HG03196 (cell line): ENCODE data around the gene VILL.
A peak's percentile ranks its signal among the peaks of the same experiment; 100 is the strongest.
"Not testable (repeated sequence)": the region's sequence is repeated elsewhere in the genome, so short reads cannot be mapped to it uniquely, and the experiment has no call there.

ENCODE experiments used
- ATAC-seq: cut with Tn5 transposase; IDR thresholded peaks from one replicate; pipeline ENCODE4 v1.9.1; 2021; ENCODE audit not compliant: unreplicated experiment

The VILL gene

DNA sequence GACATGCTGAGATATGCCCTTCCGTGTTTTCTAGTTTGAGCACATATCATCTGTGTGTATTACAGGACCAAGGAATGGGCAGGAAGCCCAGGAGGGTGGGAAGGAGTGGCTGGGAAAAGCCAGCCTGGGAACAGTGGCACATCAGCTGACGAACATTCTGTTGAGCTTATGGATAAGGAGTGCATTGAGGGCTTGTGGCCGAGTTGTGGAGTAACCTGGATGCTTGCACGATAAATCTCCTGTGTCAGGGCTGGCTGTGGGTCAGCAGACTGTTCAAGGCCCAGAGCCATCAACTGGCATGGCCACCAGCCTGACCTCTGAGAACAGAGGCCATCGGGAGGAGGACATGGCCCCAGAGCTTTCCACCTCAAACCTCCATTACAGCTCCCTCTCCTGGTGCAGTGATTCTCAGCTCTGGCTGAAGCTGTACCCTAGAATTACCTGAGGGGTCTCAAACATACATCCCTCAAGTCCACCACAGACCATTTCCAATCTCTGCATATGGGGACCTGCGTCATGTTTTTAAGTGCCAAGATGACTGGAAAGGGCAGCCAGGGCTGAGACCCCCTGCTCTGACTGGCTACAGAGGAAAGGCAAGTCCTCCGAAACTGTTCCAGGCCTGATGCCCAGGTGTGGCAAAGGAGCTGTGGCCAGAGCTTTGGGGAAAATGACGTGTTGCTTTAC lies 4.8 kb upstream of the VILL start:
- ATAC-seq = no peak

DNA sequence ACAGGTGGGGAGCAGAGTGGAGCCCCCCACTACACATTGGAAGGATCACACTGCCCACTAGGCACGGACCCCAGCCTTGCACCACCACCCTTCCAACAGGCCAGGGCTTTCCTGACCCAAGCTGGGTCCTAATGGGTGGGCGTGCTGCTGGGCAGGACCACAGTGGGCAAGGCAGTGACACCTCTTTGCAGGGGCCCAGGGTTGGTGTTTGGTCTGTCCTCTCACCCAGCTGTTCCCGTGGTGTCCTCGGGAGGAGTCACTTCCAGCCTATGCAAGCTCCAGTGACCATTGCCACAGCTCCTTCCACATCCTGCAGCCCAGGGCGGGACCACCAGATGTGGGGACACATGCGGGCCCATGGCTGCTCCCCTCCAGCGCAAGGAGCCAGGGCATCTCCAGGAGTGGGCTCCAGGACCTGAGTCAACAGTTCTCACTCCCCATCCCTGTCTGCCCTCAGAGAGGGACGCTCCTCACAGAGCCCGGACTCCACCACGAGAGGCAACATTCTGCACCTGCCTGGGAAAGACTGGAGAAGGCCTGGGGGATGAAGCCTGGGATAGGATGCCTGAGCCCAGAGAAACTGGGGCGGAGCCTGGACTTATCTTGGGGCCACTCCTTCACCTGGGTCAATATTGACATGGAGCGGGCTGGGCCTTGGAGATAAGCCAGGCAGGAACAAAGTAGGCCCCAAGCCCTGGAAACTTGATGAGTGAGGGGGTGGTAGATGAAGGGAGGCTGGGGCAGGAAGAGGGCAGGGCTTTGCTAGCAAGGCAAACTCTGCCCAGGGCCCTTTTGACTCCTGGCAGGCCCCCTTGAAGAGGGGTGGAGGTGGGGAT lies 3.9 kb upstream of the VILL start:
- ATAC-seq = no peak

DNA sequence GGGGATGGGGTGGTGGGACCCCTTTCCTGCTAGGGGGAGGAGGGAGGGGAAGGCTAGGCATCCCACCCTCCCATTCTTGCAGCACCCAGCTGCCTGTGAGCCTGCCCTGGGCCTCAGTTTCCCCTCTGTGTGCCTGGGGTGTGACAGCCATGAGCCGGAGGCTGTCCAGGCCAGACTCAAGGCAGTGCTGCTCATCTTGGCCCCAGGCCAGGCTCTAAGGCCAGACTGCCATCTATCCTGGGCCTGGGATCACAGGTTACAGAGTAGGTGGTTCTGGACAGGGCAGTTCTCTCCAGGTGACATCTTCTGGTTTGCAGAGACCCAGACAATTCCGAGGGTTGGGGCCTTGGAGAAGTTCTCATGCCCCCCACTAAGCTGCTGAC lies 3.3 kb upstream of the VILL start:
- ATAC-seq = no peak

DNA sequence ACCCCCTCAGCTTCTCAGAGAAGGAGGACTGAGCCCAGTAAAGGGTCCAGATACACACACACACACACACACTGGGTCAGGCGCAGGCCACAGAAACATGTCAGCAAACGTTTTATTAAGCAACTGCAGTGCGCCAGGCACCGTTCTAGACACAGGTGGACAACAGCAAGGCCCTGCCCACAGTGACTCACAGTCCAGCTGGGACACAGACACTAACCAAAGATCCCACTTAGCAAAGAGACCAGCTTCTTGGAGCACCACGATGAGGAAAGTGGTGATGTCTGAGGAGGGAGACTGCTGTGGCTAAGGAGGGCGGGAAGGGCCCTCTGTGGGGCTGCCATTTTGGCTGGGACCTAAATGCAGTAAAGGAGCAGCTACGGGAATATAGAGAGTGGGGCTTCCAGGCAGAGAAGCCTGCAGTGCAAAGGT lies 2.8 kb upstream of the VILL start:
- no peak for ATAC-seq

DNA sequence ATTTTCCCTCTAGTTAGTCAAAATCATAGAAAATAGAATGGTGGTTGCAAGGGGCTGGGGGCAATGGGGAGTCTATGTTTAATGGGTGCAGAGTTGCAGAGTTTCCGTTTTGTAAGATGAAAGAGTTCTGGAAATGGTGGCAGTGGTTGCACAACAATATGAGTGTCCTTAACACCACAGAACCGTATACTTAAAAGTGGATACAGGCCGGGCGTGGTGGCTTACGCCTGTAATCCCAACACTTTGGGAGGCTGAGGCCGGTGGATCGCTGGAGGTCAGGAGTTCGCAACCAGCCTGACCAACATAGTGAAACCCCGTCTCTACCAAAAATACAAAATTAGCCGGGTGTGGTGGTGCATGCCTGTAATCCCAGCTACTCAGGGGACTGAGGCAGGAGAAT lies 2.2 kb upstream of the VILL start:
- not testable (repeated sequence) for ATAC-seq

DNA sequence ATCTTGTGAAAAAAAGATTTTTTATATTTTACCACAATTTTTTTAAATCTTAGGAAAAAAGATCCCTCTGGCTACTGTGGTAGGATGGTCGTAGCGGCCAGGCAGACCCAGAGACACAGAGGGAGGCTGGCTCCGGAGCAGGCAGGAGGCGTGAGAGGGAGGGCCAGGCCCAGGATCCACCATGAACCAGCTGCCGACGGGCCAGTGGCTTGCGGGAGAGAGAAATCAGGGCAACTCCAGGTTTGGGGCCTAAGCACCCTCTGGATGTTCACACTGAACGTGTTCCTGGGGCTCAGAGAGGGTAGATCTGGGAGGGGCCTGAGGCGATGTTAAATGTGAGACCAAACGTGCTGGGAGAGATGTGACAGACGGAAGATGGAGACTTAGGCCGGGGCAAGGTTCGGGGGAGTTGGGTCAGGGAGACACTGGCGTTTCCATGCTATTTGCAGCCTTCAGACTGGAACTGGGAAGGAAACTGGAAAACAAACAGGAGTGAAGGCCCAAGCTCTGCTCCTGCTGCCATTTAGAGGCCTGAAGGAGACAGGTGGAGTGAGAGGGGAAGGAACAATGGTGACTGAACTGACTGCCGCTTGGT lies 1.6 kb upstream of the VILL start:
- ATAC-seq = no peak

DNA sequence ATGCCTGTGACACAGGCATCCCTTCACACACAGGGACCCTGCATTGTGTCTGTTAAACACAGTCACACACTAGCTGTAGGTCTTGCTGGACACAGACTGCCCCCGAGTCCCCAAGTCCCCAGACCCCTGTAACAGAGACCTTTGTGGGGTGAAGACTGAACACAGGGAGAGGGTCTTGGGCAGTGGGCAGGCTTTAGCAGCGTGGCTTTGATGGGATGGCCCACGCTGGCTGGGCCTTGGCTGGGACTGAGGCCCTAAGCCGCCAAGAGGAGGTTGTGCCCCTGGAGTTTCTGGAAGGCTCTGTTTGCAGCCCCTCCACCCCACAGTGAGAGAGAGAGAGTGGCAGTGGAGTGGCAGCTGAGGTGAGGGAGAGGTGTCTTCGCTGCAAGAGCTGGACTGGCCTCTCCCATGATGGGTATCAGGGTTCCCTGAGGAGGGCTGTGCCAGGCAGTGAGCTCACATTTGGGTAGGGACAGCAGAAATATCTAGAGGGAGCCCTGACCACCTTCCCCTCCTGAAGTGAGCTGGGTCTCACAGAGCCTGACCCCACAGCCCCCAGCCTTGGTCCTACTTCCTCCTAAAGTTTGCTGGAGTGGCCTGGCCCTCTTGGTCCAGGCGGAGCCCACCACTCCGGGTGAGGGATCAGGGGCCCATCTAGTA lies 635 bp upstream of the VILL start:
- no peak for ATAC-seq

DNA sequence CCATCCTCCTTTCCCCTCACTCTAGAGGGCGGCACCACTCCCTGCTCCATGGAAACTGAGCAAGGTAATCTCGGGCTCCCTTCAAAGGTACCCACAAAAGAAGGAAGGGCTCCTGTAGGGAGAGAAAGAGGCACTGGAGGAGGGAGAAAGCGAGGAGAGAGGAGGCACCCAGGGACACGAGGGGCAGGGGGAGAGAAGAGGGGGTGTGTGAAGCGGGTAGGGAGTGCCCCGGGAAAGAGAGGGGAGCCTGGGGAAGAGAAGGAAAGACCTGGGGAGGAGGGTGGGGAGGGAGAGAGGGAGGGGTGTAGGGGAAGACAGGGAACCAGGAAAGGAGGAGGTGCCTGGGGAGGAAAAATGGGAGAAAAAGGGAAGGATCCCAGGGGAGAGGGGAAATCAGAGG lies 523 bp downstream of the VILL start:
- no peak for ATAC-seq

DNA sequence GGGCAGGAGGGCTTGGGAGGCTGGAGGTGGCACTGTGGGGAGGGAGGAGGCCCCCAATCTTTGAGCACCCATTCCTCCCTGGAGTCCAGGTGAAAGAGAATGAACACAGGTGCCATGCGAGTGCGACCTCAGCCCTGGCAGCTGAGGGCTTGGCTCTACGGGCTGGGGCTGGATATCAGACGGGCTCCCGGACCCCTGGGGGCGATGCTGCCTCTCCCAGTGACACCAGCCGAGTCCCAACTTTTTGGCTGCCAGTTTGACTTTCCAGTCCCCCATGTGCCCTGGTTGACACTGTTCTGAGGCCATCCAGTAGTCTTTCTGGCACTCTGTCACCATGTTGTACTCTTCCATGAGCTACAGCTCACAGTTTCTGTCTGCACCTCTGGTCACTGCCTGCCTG lies 1.2 kb downstream of the VILL start:
- no peak for ATAC-seq

DNA sequence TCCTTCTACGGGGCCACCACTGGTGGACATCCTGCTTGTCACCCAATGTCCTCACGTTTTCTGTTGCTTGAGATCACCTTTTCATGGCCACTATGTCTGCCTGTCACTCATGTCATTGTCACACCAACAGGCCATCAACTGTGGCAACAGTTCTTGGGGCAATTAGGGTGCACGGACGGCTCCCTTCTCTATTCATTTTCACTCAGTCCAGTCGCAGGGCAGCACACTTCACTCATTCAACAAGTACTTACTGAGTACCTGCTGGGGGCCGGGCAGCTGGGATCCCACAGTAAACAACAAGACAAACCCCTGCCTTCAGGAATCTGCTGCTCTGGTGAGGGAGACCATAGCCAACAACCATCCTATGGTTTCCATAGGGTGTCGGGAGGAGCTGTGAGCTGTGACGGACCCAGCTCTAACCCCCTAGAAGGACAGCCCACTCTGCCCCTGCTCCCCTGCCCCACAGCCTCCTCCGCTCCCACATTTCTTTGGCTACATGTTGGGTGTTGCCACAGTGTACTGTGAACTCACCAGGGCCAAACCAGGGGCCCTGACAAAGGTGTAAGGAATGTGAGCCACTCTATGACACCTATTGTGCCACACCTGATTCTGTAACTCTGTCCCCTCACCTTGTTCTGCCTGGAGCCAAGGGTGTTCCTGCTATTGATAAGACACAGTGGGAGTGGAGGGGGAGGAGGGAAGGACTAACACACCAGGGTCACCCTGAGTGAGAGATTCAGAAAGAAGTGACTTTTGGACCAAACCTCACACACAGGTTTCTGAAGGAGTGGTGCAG lies 1.9 kb downstream of the VILL start:
- ATAC-seq = no peak

DNA sequence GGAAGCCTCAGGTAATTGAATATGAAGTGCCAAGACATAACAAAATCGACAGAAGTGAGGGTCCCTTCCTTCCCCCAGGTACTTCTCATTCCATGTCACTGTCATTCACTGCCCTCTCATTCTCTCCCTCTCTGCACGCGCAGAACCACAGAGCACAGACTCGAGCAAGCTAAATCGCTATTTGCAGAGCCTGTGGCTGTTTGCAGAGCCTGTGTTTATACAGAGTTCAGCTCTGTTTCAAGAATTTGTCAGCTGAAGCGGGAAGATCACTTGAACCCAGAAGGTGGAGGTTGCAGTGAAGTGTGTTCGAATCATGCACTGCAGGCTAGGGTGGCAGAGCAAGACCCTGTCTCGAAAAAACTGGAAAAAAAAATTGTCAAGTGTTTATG lies 2.5 kb downstream of the VILL start:
- ATAC-seq = no peak

DNA sequence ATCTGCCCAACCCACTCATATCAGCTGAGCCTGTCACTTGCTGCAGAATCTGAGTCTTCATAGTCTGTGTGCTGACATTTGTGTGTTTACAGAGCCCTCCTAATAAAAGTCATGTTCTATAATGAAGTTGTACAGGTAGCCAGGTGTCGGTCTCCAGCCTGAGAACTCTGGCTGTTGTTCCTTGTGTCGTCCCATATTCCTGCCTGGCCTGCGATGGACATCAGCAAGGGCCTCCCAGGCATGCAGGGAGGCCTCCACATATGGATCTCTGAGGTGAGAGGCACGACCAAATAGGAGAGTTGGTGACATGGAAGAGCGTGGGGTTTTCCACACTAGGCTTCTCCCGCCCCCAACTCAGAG lies 2.9 kb downstream of the VILL start:
- ATAC-seq = no peak

DNA sequence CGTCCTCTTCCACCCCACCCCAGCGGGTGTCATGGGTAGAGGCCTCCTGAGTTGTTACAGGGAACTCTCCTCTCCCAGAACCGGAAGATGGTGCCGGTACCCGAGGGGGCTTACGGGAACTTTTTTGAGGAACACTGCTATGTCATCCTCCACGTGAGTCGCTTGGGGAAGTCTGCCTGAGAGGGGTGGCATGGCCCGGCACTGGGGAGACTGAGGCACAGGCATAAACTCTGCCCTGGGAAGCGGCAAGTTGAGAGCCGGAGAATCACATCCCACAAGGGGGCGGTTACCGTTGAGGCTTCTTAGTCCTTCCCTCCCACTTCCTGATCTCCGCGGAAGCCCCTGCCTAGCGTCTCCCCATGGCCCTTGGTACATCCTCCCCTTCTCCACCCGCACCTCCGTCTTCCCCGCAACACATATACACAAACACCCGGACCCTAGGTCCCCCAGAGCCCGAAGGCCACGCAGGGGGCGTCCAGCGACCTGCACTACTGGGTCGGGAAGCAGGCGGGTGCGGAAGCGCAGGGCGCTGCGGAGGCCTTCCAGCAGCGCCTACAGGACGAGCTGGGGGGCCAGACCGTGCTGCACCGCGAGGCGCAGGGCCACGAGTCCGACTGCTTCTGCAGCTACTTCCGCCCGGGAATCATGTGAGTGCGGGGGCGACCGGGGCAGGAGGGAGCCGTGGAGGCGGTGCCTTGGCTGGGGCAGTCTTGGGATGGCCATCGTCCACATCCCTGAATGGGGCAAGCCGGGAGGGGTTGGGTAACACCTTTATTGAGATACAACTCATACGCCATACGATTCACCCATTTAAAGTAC lies 3.4 kb downstream of the VILL start:
- ATAC-seq = peak; percentile 60

DNA sequence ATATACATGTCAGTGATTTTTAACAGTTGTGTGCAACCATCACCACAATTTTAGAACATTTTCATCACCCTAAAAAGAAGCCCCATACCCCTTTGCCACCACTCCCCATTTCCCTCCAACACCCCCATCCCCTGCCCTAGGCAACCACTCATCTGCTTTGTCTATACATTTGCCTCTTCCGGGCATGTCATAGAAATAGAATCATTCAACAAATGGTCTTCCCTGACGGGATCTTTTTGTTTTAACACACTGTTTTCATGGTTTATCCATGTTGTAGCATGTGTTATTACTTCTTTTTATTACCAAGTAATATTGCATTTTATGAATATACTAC lies 4.0 kb downstream of the VILL start:
- no peak for ATAC-seq

DNA sequence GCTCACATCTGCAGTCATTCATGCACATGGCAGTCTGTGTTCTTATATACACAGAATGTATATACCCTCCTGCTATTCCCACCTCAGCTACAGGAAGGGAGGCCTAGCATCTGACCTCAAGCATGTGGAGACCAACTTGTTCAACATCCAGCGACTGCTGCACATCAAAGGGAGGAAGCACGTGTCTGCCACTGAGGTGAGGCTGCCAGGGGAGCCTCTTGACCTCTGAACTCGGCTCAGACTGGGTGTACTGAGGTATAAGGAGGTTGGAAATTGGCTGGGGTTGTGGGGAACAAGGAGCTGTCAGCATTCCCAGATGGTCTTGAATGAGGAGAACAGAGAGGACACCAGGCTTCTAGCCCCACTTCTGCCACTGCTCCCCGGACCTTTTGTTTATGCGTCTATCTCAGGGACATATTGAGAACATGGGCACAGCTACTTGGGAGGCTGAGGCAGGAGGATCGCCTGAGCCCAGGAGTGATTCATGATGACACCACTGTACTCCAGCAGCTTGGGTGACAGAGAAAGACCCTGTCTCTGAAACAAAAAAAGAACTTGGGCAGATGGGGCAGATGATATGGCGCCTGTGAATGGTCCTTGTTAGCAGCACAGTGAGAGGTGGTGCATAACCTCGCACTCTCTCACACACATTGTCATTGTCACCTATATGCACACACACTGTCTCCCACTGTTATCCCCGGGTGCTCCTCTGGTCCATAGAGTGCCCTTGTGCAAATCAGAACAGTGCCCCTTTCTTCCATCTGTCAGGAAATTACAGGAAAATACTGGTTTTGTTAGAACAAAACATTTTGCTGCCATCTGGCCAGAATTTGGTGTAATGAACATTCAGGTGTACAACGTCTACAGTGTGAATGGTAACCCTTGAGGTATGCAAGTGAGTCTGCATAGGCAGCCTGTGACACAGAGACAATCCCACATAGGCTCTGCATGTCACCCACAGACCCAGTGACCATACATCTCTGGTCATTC lies 5.4 kb downstream of the VILL start:
- no peak for ATAC-seq

DNA sequence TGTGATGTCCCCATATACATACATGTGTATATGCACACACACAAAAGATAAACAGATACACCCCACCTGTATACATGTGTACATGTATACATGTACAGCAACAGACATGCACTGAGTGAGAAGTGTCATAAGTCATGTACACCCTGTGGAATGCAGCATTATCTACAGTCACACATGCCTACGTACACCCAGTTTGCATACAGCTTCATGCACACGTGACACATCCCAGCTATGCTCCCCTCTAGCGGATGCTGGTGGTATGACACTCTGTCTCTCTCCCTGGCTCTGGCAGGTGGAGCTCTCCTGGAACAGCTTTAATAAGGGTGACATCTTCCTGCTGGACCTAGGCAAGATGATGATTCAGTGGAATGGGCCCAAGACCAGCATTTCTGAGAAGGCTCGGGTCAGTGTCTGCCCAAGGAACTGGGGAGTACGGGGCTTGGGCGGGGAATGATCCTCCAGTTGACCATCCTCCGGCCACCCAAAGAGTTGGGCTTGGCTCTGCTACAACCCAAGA lies 6.3 kb downstream of the VILL start:
- peak; percentile 47 for ATAC-seq

DNA sequence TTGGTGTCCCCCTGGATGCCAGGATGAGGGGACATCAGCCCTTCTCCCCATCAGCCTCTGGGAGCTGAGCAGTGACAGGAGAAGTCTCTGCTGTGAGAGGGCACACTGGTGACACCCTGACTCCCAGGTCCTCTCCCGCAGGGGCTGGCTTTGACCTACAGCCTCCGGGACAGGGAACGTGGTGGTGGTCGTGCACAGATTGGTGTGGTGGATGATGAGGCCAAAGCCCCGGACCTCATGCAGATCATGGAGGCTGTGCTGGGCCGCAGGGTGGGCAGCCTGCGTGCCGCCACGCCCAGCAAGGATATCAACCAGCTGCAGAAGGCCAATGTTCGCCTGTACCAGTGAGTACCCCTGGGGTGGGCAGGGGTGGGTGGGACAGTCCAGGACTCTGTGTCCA lies 6.8 kb downstream of the VILL start:
- no peak for ATAC-seq

DNA sequence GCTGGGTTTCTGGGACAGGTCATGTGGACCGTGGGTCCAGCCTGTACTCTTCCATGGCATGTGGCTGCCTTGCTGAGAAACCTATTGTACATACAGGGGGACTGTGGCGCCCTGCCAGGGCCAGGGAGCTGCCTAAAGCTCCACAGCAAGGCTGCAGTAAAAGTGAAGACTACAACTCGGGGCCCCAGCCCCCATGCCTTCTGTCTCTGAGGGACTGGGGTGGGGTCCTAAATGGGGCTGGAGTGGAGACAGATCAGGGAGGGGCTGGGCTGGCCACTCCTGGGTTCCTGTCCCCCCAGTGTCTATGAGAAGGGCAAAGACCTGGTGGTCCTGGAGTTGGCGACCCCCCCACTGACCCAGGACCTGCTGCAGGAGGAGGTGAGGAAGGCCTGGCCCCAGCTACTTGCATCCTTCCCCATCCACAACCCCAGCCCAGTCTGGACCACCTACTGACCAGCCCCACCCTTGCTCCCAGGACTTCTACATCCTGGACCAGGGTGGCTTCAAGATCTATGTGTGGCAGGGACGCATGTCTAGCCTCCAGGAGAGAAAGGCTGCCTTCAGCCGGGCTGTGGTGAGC lies 7.3 kb downstream of the VILL start:
- no peak for ATAC-seq

DNA sequence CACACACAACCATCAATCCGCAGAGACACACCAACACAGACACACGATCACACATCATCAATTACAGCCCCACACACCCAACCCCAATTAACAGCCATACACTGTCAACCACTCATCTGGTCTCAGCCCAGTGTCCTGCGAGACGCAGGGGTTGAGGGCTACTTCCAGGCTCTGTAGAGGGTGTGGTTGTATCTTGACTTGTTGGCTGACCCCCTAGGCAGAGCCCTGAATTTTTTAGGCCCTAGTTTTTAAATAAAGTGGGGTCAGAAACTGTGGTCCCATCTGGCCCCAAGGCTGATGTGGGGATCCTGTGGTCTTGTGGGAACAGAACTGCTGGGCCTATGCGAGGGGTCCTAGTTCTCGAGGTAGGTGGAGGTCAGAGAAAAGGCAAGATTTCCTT lies 9.2 kb downstream of the VILL start:
- no peak for ATAC-seq
